HG02678 (cell line): ENCODE data around the gene GGT6.
"Not testable (repeated sequence)": the region's sequence is repeated elsewhere in the genome, so short reads cannot be mapped to it uniquely, and the experiment has no call there.

Experiments
- ATAC-seq: cut with Tn5 transposase; IDR thresholded peaks from one replicate; pipeline ENCODE4 v1.9.1; 2021; ENCODE audit warnings: mild to moderate bottlenecking, moderate library complexity; ENCODE audit not compliant: unreplicated experiment

GGT6 gene

GRCh38 chr17:4592240-4593005 is 32.0 kb upstream of the GGT6 start:
- no peak for ATAC-seq

GRCh38 chr17:4591529-4591928 is 31.2 kb upstream of the GGT6 start:
- ATAC-seq: no peak

- no peak for ATAC-seq
Observed at GRCh38 chr17:4590981-4591453, 30.6 kb upstream of the GGT6 start.

GRCh38 chr17:4590042-4590441 is 29.7 kb upstream of the GGT6 start:
- ATAC-seq: not testable (repeated sequence)

GRCh38 chr17:4588898-4589625 is 28.7 kb upstream of the GGT6 start:
- ATAC-seq: no peak

GRCh38 chr17:4588391-4588790 is 28.0 kb upstream of the GGT6 start:
- ATAC-seq: no peak

- ATAC-seq: no peak
Observed at GRCh38 chr17:4587803-4588202, 27.4 kb upstream of the GGT6 start.

GRCh38 chr17:4587195-4587594 is 26.8 kb upstream of the GGT6 start:
- no peak for ATAC-seq

- no peak for ATAC-seq
Observed at GRCh38 chr17:4586043-4586442, 25.7 kb upstream of the GGT6 start.

GRCh38 chr17:4585638-4585994 is 25.2 kb upstream of the GGT6 start:
- no peak for ATAC-seq

GRCh38 chr17:4584917-4585637 is 24.7 kb upstream of the GGT6 start:
- ATAC-seq: no peak

- no peak for ATAC-seq
Observed at GRCh38 chr17:4584101-4584916, 23.9 kb upstream of the GGT6 start, which contains the start of gene SMTNL2. Gene SMTNL2 (plus strand): TSS chr17:4584529. CDS start chr17:4584606, 77 bp downstream.

GRCh38 chr17:4583782-4584100 is 23.4 kb upstream of the GGT6 start:
- no peak for ATAC-seq

- no peak for ATAC-seq
Observed at GRCh38 chr17:4583206-4583605, 22.8 kb upstream of the GGT6 start.

- no peak for ATAC-seq
Observed at GRCh38 chr17:4582691-4583090, 22.3 kb upstream of the GGT6 start.

GRCh38 chr17:4582101-4582501 is 21.7 kb upstream of the GGT6 start:
- no peak for ATAC-seq

- ATAC-seq: no peak
Observed at GRCh38 chr17:4580291-4580690, 19.9 kb upstream of the GGT6 start.

GRCh38 chr17:4579678-4580077 is 19.3 kb upstream of the GGT6 start:
- ATAC-seq: no peak

- ATAC-seq: not testable (repeated sequence)
Observed at GRCh38 chr17:4578349-4578748, 18.0 kb upstream of the GGT6 start.

GRCh38 chr17:4577386-4577993 is 17.1 kb upstream of the GGT6 start:
- ATAC-seq: no peak
